HS-5 (cell line): ENCODE data around the gene TBC1D17.

Experiments
- DNase-seq: peaks from one replicate; pipeline ENCODE4 v3.0.0-alpha.2; 2012; ENCODE audit warnings: low read depth

The TBC1D17 gene

DNA sequence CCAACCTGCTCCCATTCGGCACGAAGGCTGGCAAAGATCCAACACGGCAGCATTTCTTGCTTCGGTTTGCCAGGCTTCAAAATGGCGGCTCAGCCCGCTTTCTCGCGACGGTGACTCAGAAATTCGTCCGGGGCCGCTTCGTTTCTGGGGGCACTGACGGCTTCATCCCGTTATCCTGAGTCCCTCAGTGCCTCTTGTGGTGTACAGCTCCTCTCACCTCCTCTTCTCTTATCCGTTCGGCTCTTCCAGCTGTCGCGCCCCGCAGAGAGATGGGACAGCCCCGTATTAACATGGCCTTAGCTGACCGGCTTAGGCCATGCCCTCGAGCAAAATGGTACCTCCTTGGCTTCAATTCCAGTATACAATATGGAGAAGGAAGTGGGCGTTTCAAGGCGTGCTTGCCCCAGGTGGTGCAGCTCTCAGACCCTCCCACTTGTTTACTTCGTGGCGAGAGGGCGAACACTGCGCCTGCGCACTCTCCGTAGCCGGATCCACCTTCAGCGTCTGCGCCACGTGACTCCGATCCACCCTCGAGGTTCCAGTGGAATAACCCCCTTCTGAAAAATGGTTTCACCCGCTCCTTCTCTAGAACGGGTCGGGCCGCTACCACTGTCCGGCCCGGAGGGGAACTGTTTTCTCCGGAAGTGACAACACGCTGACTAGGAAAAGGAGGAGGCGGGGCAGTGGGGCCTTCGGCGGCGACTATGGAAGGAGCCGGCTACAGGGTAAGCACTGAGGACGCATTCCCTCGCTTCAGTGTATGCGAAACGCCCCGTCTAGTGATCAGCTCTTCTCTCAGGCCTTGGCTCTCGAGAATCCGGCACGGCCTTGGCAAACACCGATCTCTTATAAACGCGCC lies at the start of gene TBC1D17, which contains the start of gene AKT1S1:
Gene TBC1D17, plus strand, starts transcription at position 683 of the 859 bp plus-strand sequence. Its CDS starts 22 bp downstream, at position 705.
Gene AKT1S1, minus strand, starts transcription at position 336 of the 859 bp plus-strand sequence. CDS start 4,060 bp downstream, outside the sequence.
- peak; percentile 99 for DNase-seq

- no peak for DNase-seq
Observed at GRCh38 chr19:49829200-49829599, 48.3 kb upstream of the TBC1D17 start.

DNA sequence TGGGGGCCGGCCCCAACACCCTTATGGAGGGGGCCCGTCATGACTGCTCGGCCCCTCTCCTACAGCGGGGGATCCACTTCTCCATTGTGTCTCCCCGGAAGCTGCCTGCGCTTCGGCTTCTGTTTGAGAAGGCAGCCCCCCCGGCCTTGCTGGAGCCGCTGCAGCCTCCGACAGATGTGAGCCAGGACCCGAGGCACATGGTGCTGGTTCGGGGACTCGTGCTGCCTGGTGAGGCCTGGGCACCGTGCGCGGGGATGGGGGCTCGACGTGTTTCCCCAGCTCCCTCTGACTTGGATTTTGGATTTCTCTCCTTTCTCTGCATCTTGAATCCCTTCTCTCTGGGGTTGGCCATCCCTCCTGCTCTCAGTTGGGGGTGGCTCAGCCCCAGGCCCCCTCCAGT lies 47.8 kb upstream of the TBC1D17 start:
- no peak for DNase-seq

- DNase-seq = no peak
Observed at GRCh38 chr19:49830766-49831165, 46.7 kb upstream of the TBC1D17 start.

GRCh38 chr19:49831592-49831991 lies 45.9 kb upstream of the TBC1D17 start:
- no peak for DNase-seq

DNA sequence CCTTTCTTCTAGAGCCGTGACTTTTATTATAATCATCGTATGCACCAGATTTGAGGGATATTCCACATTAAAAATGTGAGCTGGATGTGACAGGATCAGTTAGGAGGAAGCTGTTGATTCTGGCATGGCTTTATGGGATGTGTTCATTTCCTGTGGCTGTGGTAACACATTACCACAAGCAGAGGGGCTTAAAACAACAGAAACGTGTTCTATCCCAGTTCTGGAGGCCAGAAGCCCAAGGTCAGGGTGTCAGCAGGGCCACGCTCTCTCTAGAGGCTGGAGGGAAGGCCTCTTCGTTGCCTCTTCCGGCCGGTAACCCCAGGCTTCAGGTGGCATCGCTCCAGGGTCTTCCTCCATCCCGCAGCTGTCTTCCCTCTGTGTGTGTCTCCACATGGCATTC lies 44.9 kb upstream of the TBC1D17 start:
- DNase-seq = no peak

DNA sequence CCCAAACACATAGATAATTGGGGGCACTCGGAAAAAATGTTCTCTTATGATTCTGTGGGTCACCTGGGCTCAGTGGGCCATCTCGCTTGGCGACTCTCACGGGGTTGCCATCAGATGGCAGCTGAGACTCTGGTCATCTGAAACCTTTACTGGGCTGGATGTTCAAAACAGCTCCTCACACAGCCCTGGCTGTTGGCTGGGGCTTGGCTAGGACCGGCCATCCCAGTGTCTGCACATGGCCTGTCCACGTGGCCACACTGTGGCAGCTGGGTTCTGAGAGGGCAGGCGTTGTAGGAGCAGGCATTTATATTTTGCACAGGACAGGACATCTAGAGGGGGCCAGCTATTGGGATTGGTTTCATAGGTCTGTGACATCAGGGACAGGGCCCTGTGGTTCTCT lies 43.9 kb upstream of the TBC1D17 start:
- DNase-seq = no peak

DNA sequence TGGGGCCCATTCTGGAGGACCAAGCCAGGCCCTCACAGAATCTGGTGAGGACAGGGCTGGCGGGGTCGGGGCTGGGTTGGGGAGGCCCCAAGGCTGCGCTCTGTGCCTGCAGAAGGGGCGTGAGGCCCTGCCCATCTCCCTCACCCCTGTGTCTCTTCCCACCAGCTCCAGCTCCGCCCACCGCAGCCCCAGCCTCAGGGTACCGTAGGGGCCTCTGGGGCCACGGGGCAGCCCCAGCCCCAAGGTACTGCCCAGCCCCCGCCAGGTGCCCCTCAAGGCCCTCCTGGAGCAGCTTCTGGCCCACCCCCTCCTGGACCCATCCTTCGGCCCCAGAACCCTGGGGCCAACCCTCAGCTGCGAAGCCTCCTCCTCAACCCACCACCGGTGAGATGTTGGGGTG lies 41.9 kb upstream of the TBC1D17 start:
- DNase-seq = no peak

DNA sequence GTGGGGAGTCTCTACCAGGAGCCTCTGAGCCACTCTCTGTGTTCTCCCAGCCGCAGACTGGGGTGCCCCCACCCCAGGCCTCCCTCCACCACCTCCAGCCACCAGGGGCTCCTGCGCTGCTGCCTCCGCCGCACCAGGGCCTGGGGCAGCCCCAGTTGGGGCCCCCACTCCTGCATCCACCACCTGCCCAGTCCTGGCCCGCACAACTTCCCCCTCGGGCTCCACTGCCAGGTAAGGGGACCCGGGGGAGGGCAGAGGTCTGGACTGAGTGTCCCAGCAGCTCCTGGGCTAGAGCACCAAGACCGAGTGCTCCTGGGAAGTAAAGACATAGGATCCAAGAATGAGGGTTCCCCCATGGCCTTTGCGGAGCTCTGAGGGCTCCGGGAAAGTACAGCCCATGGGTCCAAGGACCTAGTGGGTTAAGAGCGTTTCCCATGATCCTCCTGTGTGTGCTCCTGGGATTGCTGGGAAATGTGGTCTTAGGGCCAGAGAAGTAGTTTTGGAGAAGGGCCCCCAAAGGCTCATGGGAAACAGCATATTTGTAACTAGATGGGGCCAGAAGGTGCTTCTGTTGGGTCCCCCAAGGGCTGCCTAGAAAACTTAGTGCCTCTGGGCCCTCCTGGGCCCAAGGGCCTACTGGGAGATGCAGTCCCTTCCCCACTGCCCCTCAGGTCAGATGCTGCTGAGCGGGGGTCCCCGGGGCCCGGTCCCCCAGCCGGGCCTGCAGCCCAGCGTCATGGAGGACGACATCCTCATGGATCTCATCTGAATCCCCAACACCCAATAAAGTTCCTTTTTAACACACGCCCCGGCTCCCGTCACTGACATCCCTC lies 41.1 kb upstream of the TBC1D17 start:
- DNase-seq = no peak

DNA sequence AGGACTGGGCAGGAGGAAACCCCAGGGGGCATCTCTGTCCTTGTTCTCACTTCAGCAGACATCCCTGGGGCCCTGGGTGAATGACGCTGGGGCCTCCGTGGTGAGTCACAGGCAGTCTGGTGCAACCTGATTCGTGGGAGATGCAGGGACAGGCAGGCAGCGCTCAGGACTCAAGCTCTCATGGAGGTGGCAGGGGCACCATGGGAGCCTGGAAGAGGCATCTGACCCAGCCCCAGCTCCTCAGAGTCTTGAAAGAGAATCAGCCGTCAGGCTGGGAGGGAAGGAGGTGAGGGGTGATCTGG lies 40.5 kb upstream of the TBC1D17 start:
- no peak for DNase-seq

- DNase-seq = no peak
Observed at GRCh38 chr19:49837425-49837824, 40.1 kb upstream of the TBC1D17 start.

- DNase-seq = no peak
Observed at GRCh38 chr19:49838885-49839588, 38.5 kb upstream of the TBC1D17 start.

GRCh38 chr19:49839713-49840112 lies 37.8 kb upstream of the TBC1D17 start:
- no peak for DNase-seq

DNA sequence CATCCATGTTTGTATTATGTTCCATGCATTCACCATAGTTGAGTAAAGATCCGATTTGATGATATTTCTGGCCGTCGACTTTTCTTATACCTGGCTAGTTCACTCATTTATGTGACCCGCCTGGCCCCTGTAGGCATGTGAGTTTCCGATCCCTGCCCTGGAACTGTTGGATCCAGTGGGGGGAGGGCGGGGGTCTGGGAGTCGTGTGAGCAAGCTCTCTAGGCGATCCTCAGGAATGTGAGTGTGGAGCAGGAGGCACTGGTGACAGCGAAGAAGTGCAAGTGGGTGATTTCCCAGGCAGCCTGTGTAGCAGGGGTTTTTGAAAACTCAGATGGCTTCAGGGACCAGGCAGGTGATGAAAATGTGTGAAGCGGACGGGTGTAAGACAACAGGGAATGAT lies 37.2 kb upstream of the TBC1D17 start:
- DNase-seq = no peak

DNA sequence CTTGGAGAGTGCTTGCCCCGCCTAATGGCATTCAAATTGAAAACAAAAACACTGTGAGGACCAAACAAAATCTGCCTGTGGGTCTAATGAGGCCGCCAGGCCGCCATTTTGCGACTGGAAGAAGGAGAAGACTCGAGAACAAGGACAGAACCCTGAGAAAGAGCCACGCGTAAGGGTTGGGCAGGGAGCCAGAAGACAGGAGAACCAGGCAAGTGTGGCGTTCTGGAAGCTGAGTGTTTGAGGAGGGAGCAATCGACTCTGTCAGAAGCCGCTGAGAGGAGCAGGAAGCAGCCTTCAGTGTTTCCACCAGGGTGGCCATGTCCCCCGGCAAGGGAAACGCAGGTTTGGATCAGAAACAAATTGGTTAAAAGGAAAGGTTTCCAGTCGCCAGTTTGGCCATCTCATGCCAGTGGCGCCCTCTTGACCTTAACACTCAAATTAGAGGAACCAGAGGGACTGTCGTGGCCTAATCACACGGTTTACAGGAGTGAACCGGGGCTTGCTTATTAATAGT lies 36.7 kb upstream of the TBC1D17 start:
- DNase-seq = no peak

GRCh38 chr19:49843265-49843664 lies 34.2 kb upstream of the TBC1D17 start:
- no peak for DNase-seq

DNA sequence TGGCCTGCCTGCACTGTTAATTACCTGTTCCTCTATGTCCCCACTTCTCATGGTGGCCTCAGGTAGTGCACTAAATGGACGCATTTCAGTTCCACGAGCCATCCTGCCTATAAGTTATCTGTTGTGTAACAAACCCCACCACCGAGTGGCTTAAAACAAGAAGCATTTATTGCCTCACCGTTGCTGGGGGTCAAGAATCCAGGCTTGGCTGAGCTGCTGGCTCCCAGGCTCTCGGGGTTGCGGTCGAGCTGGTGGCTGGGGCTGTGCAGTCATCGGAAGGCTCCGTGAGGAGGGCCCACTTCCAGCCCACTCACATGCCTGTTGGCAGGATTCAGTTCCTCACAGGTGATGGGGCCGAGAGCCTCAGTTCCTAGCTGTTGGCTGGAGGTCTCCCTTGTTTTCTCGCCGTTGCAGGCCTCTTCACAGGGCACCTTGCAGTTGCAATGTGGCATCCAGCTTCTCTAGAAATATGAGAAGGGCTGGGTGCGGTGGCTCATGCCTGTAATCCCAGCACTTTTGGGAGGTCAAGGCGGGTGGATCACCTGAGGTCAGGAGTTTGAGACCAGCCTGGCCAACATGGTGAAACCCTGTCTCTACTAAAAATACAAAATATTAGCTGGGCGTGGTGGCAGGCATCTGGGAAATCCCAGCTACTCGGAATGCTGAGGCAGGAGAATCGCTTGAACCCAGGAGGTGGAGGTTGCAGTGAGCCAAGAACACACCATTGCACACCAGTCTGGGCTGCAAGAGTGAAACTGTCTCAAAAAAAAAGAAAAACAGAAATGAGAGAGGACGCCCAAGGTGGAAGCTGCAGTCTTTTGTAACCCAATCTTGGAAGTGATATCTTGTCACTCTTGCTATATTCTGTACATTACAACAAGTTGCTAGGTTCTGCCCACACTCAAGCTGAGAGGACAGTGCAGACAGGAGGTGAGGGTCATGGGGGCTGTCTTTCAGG lies 33.1 kb upstream of the TBC1D17 start:
- DNase-seq = no peak

DNA sequence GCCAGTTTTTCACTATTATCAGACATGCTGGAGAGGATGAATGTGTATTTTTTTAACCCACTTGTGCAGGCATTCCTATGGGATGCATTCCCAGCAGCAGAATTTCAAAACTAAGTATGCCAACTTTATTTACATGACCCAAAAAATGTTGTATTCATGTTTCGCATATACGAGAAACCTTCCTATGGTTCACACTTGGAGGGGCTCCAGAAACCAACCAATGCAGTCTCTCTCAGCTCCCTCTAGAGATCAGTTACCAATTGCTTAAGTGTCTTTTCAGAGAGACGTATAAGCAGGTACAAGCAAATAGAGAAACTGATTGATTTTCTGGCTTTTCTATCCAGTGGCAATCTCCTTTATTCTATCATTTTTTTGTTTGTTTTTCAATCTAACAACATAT lies 32.1 kb upstream of the TBC1D17 start:
- DNase-seq = no peak

- no peak for DNase-seq
Observed at GRCh38 chr19:49846408-49846807, 31.1 kb upstream of the TBC1D17 start.

DNA sequence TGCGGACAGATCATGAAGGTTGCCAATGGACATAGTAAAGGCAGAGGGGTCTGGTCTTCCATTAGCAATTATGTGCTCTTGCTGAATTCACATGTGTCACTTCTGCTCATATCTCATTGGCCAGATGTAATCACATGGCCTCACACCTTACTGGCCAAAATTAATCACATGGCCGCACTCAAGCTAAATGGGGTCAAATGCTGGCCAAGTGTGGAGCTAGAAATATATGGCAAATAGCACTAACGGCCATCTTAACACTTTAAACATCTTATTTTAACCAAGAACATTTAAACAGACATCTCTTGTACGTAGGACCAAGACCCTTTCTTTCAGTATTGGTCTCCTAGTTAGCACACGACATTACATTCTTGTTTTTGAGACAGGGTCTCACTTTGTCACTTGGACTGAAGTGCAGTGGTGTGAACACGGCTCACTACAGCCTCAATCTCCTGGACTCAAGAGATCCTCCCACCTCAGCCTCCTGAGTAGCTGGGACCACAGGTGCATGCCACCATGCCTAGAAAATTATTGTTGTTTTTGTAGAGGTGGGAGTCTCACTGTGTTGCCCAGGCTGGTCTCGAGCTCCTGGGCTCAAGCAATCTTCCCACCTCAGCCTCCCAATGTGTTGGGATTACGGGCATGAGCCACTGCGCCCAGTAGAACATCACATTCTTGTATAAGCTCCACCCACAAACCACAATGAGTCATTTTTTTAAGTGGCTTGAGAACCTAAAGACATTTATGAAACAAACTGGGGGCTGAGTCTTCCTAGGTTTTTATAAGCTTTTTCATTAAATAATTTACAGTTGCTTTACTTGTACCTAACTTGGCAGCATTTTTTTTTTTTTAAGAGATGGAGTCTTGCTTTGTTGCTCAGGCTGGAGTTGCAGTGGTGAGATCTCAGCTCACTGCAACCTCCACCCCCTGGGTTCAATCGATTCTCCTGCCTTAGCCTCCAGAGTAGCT lies 29.5 kb upstream of the TBC1D17 start:
- DNase-seq = peak; percentile 75
